GM12878 (cell line): ENCODE data around the gene EIF2S3B. TPM values are rescaled to one million over a fixed set of nuclear protein-coding genes. Genes with fewer than 3 reads are reported as not detected.

Experiments used
- CHD1 ChIP-seq: IDR thresholded peaks from 2 replicates; pipeline ENCODE4 v1.6.1; 2012; ENCODE audit warnings: low read depth, low read length, improper control_type of control experiment
- CREM ChIP-seq: IDR thresholded peaks from 2 replicates; pipeline ENCODE4 v1.6.1; 2014; ENCODE audit warnings: antibody characterized with exemption, low read depth
- DPF2 ChIP-seq: fragments of 450-650 bp; IDR thresholded peaks from 2 replicates; pipeline ENCODE4 v1.6.1; 2017; ENCODE audit warnings: mild to moderate bottlenecking
- EZH2 ChIP-seq: IDR thresholded peaks from 2 replicates; pipeline ENCODE4 v1.6.1; 2012; ENCODE audit warnings: low read depth, mild to moderate bottlenecking, control low read depth, inconsistent platforms, low read length, borderline replicate concordance; ENCODE audit not compliant: control insufficient read depth
- FOS ChIP-seq: IDR thresholded peaks from 3 replicates; pipeline ENCODE4 v1.6.1; 2011; ENCODE audit warnings: borderline replicate concordance; ENCODE audit not compliant: insufficient read length; ENCODE audit errors: extremely low read depth
- FOXK2 ChIP-seq: fragments of 450-650 bp; IDR thresholded peaks from 2 replicates; pipeline ENCODE4 v1.6.1; 2017; ENCODE audit warnings: mild to moderate bottlenecking, moderate library complexity
- FOXM1 ChIP-seq: IDR thresholded peaks from 2 replicates; pipeline ENCODE4 v1.6.1; 2012; ENCODE audit warnings: low read depth, mild to moderate bottlenecking, inconsistent platforms, low read length, moderate library complexity
- JUND ChIP-seq: IDR thresholded peaks from 2 replicates; pipeline ENCODE4 v1.6.1; 2012; ENCODE audit warnings: low read depth, mild to moderate bottlenecking, low read length, improper control_type of control experiment, moderate library complexity
- KAT2A ChIP-seq: conservative IDR thresholded peaks from 2 replicates; pipeline ENCODE4 v1.6.1; 2011; ENCODE audit warnings: low read depth, low read length; ENCODE audit not compliant: control insufficient read depth
- MYB ChIP-seq: fragments of 150-350 bp; IDR thresholded peaks from 2 replicates; pipeline ENCODE4 v1.6.1; 2014; ENCODE audit warnings: mild to moderate bottlenecking, low read depth, low read length, borderline replicate concordance
- NBN ChIP-seq: fragments of 450-650 bp; IDR thresholded peaks from 2 replicates; pipeline ENCODE4 v1.6.1; 2016
- NFIC ChIP-seq: IDR thresholded peaks from 2 replicates; pipeline ENCODE4 v1.6.1; 2012; ENCODE audit warnings: low read depth, mild to moderate bottlenecking, inconsistent platforms, low read length, moderate library complexity
- POU2F2 ChIP-seq: IDR thresholded peaks from 3 replicates; pipeline ENCODE4 v1.6.1; 2011; ENCODE audit warnings: low read depth, mild to moderate bottlenecking, low read length, borderline replicate concordance
- SMAD1 ChIP-seq: fragments of 450-650 bp; IDR thresholded peaks from 2 replicates; pipeline ENCODE4 v1.6.1; 2018; ENCODE audit warnings: mild to moderate bottlenecking, low read depth; ENCODE audit not compliant: partially characterized antibody
- SMC3 ChIP-seq: IDR thresholded peaks from 2 replicates; pipeline ENCODE4 v1.6.1; 2011; ENCODE audit warnings: low read length, improper control_type of control experiment, borderline replicate concordance
- SPI1 ChIP-seq: IDR thresholded peaks from 2 replicates; pipeline ENCODE4 v1.6.1; 2011; ENCODE audit warnings: low read depth, mild to moderate bottlenecking, low read length, moderate library complexity, borderline replicate concordance; ENCODE audit not compliant: insufficient read depth
- SRF ChIP-seq, 2 experiments: IDR thresholded peaks; 2 replicates each; pipeline ENCODE4 v1.6.1; 2011; ENCODE audit warnings: low read depth in 2 of 2, low read length in 2 of 2, mild to moderate bottlenecking in 1 of 2, moderate library complexity in 1 of 2
- TARDBP ChIP-seq: IDR thresholded peaks from 2 replicates; pipeline ENCODE4 v1.6.1; 2016; ENCODE audit warnings: borderline replicate concordance
- TCF12 ChIP-seq: IDR thresholded peaks from 2 replicates; pipeline ENCODE4 v1.6.1; 2011; ENCODE audit warnings: low read depth, mild to moderate bottlenecking, low read length
- TCF3 ChIP-seq: IDR thresholded peaks from 2 replicates; pipeline ENCODE4 v1.6.1; 2012; ENCODE audit warnings: low read depth, mild to moderate bottlenecking, low read length, borderline replicate concordance; ENCODE audit not compliant: insufficient read depth
- USF2 ChIP-seq: IDR thresholded peaks from 2 replicates; pipeline ENCODE4 v1.6.1; 2011; ENCODE audit warnings: low read depth, low read length, improper control_type of control experiment, borderline replicate concordance
- ZBTB40 ChIP-seq: fragments of 450-650 bp; IDR thresholded peaks from 2 replicates; pipeline ENCODE4 v1.6.1; 2016; ENCODE audit warnings: mild to moderate bottlenecking, moderate library complexity, borderline replicate concordance
- polyA plus RNA-seq, 11 experiments: library from polyadenylated mRNA; depleted of rRNA in 4 of 11; unstranded in 6 of 11; stranded (reverse) in 5 of 11; fragments of >200 nt; fragmentation: Nextera tagmentation in 4 of 11; fragmentation: Illumina TruSeq in 1 of 11; extraction: Ambion mirVana in 4 of 11; extraction: Trizol in 1 of 11; gene quantifications; 1 replicate in 1 of 11; 2 replicates in 10 of 11; pipeline versions ENCODE4 v1.2.1 to v1.2.3, GENCODE V29; 2011 to 2016; ENCODE audit warnings: inconsistent platforms in 2 of 11, missing spikeins in 2 of 11, low read depth in 1 of 11
- total RNA-seq, 4 experiments: library from RNA; depleted of rRNA in 3 of 4; stranded (reverse); fragments of >200 nt in 3 of 4; fragmentation: Illumina TruSeq in 1 of 4; extraction: Trizol in 1 of 4; gene quantifications; 2 replicates each; pipeline versions ENCODE4 v1.2.1 to v1.2.3, GENCODE V29; 2013 to 2021
- TF ChIP-seq, protein P1 (sequence below): fragments of 450-650 bp; IDR thresholded peaks from 2 replicates; pipeline ENCODE4 v1.6.1; 2018; ENCODE audit warnings: borderline replicate concordance, mild to moderate bottlenecking; ENCODE audit not compliant: partially characterized antibody

Gene EIF2S3B
- total and polyA plus RNA-seq, 10 of the 15 experiments (the other 5 are each of a cell fraction or from before 2014, with no cell fraction given), result 0.18 to 2.2 (median 1.4) TPM; not detected in 1

- TF ChIP-seq ZBTB40 (no peak), JUND (no peak), FOXM1 (peak; percentile 82; the same call in 1 of the 2 replicates), MYB (no peak), SRF (IDR thresholded peaks at IDR 0.05; ENCODE audit: low read depth in 2 of 2, low read length in 2 of 2) (no peak), NFIC (peak; percentile 78; the same call in 1 of the 2 replicates), DPF2 (no peak), FOXK2 (no peak), NBN (no peak), TCF12 (peak; percentile 65; the same call in 1 of the 2 replicates), TARDBP (no peak), SPI1 (no peak), FOS (no peak), EZH2 (no peak), TCF3 (peak; percentile 70; the same call in 1 of the 2 replicates), CREM (no peak), CHD1 (no peak), USF2 (no peak), KAT2A (no peak), SMAD1 (no peak), SMC3 (peak; percentile 1; the same call in 1 of the 2 replicates), POU2F2 (peak; percentile 87; the same call in 2 of the 3 replicates)
- TF ChIP-seq, protein P1, sequence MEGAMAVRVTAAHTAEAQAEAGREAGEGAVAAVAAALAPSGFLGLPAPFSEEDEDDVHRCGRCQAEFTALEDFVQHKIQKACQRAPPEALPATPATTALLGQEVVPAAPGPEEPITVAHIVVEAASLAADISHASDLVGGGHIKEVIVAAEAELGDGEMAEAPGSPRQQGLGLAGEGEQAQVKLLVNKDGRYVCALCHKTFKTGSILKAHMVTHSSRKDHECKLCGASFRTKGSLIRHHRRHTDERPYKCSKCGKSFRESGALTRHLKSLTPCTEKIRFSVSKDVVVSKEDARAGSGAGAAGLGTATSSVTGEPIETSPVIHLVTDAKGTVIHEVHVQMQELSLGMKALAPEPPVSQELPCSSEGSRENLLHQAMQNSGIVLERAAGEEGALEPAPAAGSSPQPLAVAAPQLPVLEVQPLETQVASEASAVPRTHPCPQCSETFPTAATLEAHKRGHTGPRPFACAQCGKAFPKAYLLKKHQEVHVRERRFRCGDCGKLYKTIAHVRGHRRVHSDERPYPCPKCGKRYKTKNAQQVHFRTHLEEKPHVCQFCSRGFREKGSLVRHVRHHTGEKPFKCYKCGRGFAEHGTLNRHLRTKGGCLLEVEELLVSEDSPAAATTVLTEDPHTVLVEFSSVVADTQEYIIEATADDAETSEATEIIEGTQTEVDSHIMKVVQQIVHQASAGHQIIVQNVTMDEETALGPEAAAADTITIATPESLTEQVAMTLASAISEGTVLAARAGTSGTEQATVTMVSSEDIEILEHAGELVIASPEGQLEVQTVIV, result no peak
Measured at GRCh38 chr12:10557766-10558165, 52.1 kb downstream of the EIF2S3B start (continued).
